Adrenal gland (tissue), 5 donors: ENCODE measurements around the gene CEP83.

Source experiments
- POLR2A ChIP-seq, 2 donors: fragments of 450-650 bp; IDR thresholded peaks; one replicate each; pipeline ENCODE4 v1.6.1; 2017; ENCODE audit warnings: antibody characterized with exemption in 2 of 2, mild to moderate bottlenecking in 2 of 2, moderate library complexity in 1 of 2
- TF ChIP-seq, protein P1 (sequence below), 6 experiments: fragments of 450-650 bp in 4 of 6; fragments of 200-600 bp in 2 of 6; sonication (generic) in 1 of 6; IDR thresholded peaks; 1 replicate in 5 of 6; 2 replicates in 1 of 6; pipeline versions ENCODE4 v1.5.1 to v1.8.0; 2016 to 2021; ENCODE audit warnings: antibody characterized with exemption in 6 of 6, mild to moderate bottlenecking in 2 of 6, moderate library complexity in 1 of 6
- donor health status: DM: no; HTN: no; CAD: no.

GRCh38 chr12:94282675-94283074, 177.0 kb downstream of the CEP83 start:
- no peak for TF ChIP-seq POLR2A (IDR thresholded peaks at IDR 0.05)
- TF ChIP-seq, protein P1, sequence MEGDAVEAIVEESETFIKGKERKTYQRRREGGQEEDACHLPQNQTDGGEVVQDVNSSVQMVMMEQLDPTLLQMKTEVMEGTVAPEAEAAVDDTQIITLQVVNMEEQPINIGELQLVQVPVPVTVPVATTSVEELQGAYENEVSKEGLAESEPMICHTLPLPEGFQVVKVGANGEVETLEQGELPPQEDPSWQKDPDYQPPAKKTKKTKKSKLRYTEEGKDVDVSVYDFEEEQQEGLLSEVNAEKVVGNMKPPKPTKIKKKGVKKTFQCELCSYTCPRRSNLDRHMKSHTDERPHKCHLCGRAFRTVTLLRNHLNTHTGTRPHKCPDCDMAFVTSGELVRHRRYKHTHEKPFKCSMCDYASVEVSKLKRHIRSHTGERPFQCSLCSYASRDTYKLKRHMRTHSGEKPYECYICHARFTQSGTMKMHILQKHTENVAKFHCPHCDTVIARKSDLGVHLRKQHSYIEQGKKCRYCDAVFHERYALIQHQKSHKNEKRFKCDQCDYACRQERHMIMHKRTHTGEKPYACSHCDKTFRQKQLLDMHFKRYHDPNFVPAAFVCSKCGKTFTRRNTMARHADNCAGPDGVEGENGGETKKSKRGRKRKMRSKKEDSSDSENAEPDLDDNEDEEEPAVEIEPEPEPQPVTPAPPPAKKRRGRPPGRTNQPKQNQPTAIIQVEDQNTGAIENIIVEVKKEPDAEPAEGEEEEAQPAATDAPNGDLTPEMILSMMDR (IDR thresholded peaks at IDR 0.05): no peak
